NCI-H774 (cell line): ENCODE results near the gene NETO2.
"Not testable (repeated sequence)": the region's sequence is repeated elsewhere in the genome, so short reads cannot be mapped to it uniquely, and the experiment has no call there.

Experiments
- DNase-seq: peaks from one replicate; lab custom pipeline; 2025; lab: John Stamatoyannopoulos, UW

NETO2 gene

GRCh38 chr16:47143677-47144558 is at the start of gene NETO2:
TSS of gene NETO2 (minus strand) at chr16:47143945. CDS start at chr16:47143612, 333 bp downstream.
- peak; percentile 64 for DNase-seq

DNA sequence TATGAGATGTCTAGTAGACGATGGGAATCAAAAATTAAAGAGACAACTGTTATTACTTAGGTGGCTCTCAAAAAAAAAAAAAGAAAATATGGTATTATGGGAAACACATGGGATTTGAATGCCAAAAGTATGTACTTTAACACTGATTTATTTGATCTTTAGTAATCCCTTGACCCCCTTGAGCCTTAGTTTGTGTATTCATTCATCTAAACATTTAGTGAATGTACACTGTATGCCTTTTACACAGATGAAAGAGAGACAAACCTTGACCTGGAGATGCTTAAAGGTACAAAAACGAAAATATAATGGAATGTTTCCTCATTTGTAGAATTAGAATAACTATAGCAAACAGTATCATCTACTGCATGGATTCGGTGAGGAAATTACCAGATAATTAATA is 38.6 kb upstream of the NETO2 start:
- DNase-seq = no peak

GRCh38 chr16:47181066-47181465 is 37.3 kb upstream of the NETO2 start:
- DNase-seq = not testable (repeated sequence)

DNA sequence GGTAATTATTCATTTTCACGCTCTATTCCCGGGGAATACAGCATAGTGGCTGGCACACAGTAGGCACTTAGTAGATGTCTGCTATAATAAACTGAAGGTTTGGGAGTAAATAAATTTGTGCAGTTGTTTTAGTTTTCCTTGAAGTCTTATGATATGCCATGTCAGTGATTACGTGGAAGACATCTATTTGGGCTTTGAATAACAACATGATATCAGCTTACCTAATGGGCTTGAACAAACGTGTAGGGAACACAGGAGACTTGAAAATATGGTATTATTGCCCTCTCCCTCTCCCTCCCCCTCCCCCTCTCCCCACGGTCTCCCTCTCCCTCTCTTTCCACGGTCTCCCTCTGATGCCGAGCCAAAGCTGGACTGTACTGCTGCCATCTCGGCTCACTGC is 36.3 kb upstream of the NETO2 start:
- no peak for DNase-seq

DNA sequence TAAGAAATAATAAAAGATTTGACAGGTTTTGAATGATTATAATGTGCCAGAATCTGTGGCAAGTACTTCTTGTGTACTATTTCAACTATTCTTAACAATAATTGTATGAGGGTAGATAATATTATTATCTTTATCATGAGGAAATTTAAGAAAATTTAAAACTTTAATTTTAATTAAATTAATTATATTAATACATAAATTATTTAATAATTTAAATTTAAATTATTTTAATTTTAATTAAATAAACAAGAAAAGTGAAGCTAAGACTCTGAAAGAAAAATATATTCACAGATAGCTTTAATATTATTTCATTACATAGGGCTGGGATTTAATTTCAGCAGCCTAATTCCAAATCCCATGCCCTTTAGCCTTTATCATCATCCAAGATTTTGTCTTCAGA is 31.4 kb upstream of the NETO2 start:
- no peak for DNase-seq

DNA sequence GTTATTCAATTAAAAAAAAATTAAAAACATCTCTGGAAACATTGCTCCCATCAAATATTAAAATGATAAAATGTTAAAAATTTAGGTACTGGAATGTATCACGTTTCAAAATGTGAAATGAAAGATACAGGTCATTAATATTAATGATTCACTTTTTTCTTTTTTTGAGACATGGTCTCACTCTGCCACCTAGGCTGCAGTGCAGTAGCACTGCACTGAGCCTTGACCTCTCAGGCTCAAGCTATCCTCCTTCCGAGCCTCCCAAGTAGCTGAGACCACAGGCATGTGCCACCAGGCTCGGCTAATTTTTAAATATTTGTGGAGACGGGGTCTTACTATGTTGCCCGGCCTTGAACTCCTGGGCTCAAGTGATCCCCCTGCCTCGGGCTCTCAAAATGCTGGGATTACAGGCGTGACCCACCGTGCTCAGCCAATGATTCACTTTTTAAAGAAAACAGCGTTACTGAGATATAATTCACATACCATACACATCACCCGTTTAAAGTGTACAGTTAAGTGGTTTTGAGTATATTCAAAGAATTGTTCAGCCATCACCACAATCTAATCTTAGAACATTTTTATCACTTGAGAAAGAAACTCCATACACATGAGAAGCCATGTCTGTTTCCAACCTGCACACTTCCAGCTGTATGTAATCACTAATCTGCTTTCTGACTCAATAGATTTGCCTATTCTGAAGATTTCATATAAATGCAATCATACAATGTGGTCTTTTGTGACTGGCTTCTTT is 19.1 kb upstream of the NETO2 start:
- DNase-seq = no peak

- DNase-seq = no peak
Measured at GRCh38 chr16:47161464-47161863, 17.7 kb upstream of the NETO2 start.

- no peak for DNase-seq
Measured at GRCh38 chr16:47160422-47160821, 16.7 kb upstream of the NETO2 start.

DNA sequence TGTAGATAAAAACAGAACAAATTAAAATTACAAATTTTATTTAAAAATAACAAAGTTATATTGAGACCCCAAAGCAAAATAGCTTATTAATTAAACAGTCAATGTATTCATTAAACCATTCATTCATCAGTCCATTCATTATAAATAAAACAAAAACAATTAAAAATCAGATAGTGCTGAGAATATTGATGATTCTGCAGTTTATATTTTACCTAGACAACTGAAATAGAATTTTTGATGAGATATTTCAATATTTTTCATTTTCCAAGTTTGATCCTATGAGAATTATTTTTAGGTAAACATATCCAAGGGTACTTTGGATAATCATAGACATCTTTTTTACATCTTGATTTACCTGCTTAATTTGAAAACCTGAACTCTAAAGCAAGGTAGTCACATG is 15.2 kb upstream of the NETO2 start:
- DNase-seq = no peak

- no peak for DNase-seq
Measured at GRCh38 chr16:47156680-47157215, 13.0 kb upstream of the NETO2 start.

GRCh38 chr16:47152501-47152900 is 8.8 kb upstream of the NETO2 start:
- DNase-seq = not testable (repeated sequence)

- DNase-seq = no peak
Measured at GRCh38 chr16:47150067-47150466, 6.3 kb upstream of the NETO2 start.

GRCh38 chr16:47144559-47144877 is 773 bp upstream of the NETO2 start:
- no peak for DNase-seq

DNA sequence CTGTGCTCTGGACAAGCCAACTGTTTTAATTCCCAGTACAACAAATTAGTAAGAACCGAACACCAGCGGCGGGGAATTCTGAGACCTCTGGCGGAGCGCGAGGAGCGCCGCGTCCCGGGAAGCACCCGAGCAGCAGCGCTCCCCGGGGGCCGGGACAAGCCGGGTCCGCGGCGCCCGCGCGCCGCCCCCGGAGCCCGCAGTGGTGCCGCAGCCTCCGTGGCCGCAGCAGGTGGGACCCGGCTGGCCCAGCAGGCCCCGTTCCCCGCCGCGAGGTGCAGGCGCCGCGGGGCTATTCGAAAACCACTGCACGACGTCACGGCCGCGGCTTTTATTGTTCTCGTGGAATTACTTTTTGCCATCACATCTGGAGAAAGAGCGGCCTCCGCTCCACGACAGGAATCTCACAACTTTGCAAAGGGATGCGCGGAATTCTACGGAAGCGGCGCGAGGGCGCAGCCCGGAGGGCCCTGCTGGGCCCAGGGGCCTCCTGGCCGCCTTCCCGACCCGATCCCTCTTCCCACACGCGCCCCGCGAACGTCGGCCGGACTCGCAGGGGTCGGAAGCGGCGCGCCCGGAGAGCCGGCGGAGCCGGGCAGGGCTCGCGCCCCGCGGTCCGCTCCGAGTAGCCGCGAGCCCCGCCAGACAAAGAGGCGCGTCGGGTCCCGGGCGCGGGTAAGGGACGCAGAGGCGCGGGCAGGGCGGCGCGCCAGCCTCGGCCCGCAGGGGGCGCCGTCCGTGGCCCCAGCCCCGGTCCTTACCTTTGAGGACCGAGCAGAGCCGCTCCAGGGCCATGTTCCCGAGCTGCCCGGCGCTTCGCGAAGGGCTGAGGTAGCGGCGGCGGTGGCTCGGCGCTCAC is 696 bp downstream of the NETO2 start:
- DNase-seq = peak; percentile 56

GRCh38 chr16:47142486-47142820 is 1.3 kb downstream of the NETO2 start:
- no peak for DNase-seq

DNA sequence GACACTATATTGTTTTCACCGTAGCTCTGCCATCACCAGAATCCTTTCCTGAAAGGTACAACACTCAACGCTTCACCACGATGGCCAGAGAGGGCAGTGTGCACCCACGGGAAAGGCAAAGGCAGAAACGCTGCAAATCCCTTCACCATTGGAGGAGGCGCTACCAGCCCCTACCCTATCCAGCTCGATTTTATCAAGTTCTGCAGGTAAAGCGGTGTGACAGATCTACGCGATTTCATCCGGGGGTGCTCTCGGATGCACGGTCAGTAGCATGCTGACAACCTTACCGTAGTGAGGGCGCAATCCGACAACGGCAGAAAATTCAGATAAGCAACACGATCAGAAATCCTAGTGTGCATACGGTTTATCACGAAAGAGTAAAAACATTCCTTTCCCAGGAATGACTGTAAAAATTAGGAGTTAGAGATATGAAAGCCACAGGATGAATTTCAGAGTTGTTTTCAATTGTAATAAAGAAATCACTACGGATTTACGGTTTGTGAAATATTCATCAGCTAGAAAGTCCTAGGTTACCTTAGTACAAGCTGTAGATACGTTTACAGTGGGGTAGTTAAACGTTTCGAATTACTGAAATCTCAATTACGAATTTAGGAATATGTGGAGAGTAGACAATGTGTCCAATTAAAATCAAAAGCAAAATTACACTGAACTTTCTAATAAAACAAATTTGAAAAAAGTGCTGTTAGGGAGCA is 1.8 kb downstream of the NETO2 start:
- DNase-seq = peak; percentile 91

DNA sequence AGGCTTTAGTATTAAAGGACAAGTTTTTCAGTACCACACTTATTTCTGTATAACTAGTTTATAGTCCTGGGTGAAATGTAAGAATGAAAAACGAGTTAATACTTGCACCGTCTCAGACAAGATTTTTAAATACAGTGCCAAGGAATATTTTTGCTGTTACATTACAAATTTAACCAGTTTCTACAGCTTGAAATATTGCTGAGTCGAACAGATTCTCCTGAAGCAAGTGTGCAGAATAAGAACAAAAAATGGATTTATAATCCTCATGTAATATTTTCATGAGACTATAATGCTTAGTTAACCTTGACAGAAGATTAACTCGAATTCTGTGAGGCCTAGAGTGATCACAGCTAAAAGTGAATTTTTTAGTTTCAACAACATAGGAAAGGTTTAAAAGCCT is 3.1 kb downstream of the NETO2 start:
- no peak for DNase-seq

DNA sequence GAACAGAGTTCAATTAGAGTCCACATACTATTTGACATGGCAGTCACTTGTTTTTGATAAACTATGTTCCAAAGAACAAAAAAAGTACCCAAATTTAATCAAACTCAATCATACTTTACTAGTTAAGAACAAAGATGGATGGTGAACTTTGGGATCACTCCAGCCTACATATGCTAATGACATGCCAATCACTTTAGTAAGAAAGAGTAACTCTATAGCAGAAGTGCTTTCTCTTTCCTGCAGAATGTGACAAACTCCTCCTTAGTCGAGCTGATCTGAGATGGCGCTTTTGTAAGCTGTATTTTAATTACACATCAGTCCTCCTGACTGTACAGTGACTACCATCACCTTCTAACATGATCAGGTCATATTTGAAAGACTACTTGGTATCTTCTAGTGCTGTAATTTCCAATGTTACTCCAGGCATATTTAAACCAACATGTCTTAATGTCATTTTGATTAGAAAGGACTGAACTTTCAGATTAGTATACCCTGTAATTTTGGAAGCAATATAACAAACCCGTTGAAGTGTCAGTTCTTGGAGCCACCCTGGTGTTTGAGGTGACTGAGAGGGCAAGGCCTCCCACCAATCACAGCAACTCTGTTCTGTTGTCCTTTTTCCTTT is 4.1 kb downstream of the NETO2 start:
- no peak for DNase-seq

DNA sequence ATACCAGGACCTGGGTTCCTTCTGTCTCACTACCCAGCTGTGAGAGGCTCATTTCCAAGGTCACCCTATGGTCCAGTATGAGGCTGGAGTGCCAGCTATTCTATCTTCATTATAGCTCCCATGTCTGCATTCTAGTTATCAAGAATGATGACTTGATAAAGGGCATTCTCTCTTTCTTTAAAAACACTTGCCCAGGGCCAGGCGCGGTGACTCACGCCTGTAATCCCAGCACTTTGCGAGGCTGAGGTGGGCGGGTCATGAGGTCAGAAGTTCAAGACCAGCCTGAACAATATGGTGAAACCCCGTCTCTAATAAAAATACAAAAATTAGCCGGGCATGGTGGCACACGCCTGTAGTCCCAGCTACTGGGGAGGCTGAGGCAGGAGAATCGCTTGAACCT is 5.8 kb downstream of the NETO2 start:
- DNase-seq = not testable (repeated sequence)

- no peak for DNase-seq
Measured at GRCh38 chr16:47136099-47136842, 7.5 kb downstream of the NETO2 start.
